ENCODE data around the gene FADS6. TPM values are rescaled to one million over a fixed set of nuclear protein-coding genes. Genes with fewer than 3 reads are reported as not detected.

FADS6 gene
- not detected for total RNA-seq

GRCh38 chr17:74892974-74893911 lies at the start of gene FADS6:
FADS6 (minus strand) TSS chr17:74893633; CDS start chr17:74893595, 38 bp downstream.
- Mint-ChIP-seq H3K4me1 (peaks cover 2% of the 10 kb centered on the region), H3K9me3 (no peaks in the 10 kb centered on the region), H3K4me3 (no peak within 1 kb of the TSS), H3K27ac (no peak within 1 kb of the TSS), H3K27me3 (peaks cover 55% of the 10 kb centered on the region), H3K36me3 (ENCODE audit: low read depth) (no peaks in the 10 kb centered on the region)
- ChIA-PET CTCF (no interaction called here), POLR2A (interaction anchor here (1.0 kb wide), 1 partner anchor 20 kb away, joined by 4 read pairs; the partner anchor contains the start of gene FDXR)
- no peak for DNase-seq

GRCh38 chr17:74941128-74941725 lies 47.8 kb upstream of the FADS6 start:
- peaks cover 50% of the 10 kb centered on the region for H3K27me3 Mint-ChIP-seq
- H3K36me3 Mint-ChIP-seq (ENCODE audit: low read depth): no peaks in the 10 kb centered on the region
- no peaks in the 10 kb centered on the region for H3K9me3 Mint-ChIP-seq
- no peak overlapping the region for H3K4me3 Mint-ChIP-seq
- POLR2A ChIA-PET: no interaction called here
- CTCF ChIA-PET: no interaction called here
- no peak for DNase-seq
- H3K4me1 Mint-ChIP-seq: no peaks in the 10 kb centered on the region
- no peak overlapping the region for H3K27ac Mint-ChIP-seq

GRCh38 chr17:74939534-74939933 lies 46.1 kb upstream of the FADS6 start:
- Mint-ChIP-seq H3K27me3 (peaks cover 54% of the 10 kb centered on the region), H3K36me3 (ENCODE audit: low read depth) (no peaks in the 10 kb centered on the region), H3K9me3 (no peaks in the 10 kb centered on the region), H3K4me3 (no peak overlapping the region), H3K4me1 (no peaks in the 10 kb centered on the region), H3K27ac (no peak overlapping the region)
- POLR2A ChIA-PET: no interaction called here
- CTCF ChIA-PET: interaction anchor here (0.6 to 1.3 kb wide), 2 partner anchors 78 to 148 kb away, joined by 3 to 5 read pairs; no protein-coding TSS in a partner anchor
- no peak for DNase-seq

GRCh38 chr17:74938194-74938950 lies 44.9 kb upstream of the FADS6 start:
- H3K27me3 Mint-ChIP-seq: peaks cover 55% of the 10 kb centered on the region
- H3K4me3 Mint-ChIP-seq: no peak overlapping the region
- no peak overlapping the region for H3K27ac Mint-ChIP-seq
- no peaks in the 10 kb centered on the region for H3K9me3 Mint-ChIP-seq
- ChIA-PET CTCF (interaction anchor here (0.9 kb wide), 1 partner anchor 22 kb away, joined by 3 read pairs; no protein-coding TSS in a partner anchor), POLR2A (no interaction called here)
- H3K36me3 Mint-ChIP-seq (ENCODE audit: low read depth): no peaks in the 10 kb centered on the region
- DNase-seq: no peak
- H3K4me1 Mint-ChIP-seq: no peaks in the 10 kb centered on the region

GRCh38 chr17:74937064-74938051 lies 43.9 kb upstream of the FADS6 start:
- Mint-ChIP-seq H3K27ac (no peak overlapping the region), H3K27me3 (peaks cover 61% of the 10 kb centered on the region), H3K9me3 (no peaks in the 10 kb centered on the region), H3K4me1 (no peaks in the 10 kb centered on the region), H3K36me3 (ENCODE audit: low read depth) (no peaks in the 10 kb centered on the region), H3K4me3 (no peak overlapping the region)
- ChIA-PET CTCF (interaction anchor here (0.7 to 1.3 kb wide), 2 partner anchors 12 to 24 kb away, joined by 3 to 4 read pairs; no protein-coding TSS in a partner anchor), POLR2A (no interaction called here)
- no peak for DNase-seq

- Mint-ChIP-seq H3K27me3 (peaks cover 64% of the 10 kb centered on the region), H3K9me3 (no peaks in the 10 kb centered on the region), H3K27ac (no peak overlapping the region), H3K4me1 (no peaks in the 10 kb centered on the region), H3K36me3 (ENCODE audit: low read depth) (no peaks in the 10 kb centered on the region), H3K4me3 (no peak overlapping the region)
- ChIA-PET CTCF (interaction anchor here (0.7 to 1.3 kb wide), 2 partner anchors 11 to 25 kb away, joined by 3 to 4 read pairs; no protein-coding TSS in a partner anchor), POLR2A (no interaction called here)
- no peak for DNase-seq
Observed at GRCh38 chr17:74936470-74936799, 43.0 kb upstream of the FADS6 start.

GRCh38 chr17:74935585-74936469 lies 42.4 kb upstream of the FADS6 start, which contains the start of gene OTOP3:
OTOP3 (plus strand) TSS chr17:74935898; CDS start chr17:74935922, 24 bp downstream.
- CTCF ChIA-PET: no interaction called here
- Mint-ChIP-seq H3K27ac (no peak within 1 kb of the TSS), H3K9me3 (no peaks in the 10 kb centered on the region), H3K4me1 (no peaks in the 10 kb centered on the region), H3K27me3 (peaks cover 68% of the 10 kb centered on the region), H3K36me3 (ENCODE audit: low read depth) (no peaks in the 10 kb centered on the region), H3K4me3 (no peak within 1 kb of the TSS)
- POLR2A ChIA-PET: no interaction called here
- no peak for DNase-seq

- no peak for DNase-seq
- CTCF ChIA-PET: no interaction called here
- peaks cover 73% of the 10 kb centered on the region for H3K27me3 Mint-ChIP-seq
- no peak overlapping the region for H3K4me3 Mint-ChIP-seq
- no peaks in the 10 kb centered on the region for H3K9me3 Mint-ChIP-seq
- POLR2A ChIA-PET: no interaction called here
- H3K36me3 Mint-ChIP-seq (ENCODE audit: low read depth): no peaks in the 10 kb centered on the region
- no peak overlapping the region for H3K27ac Mint-ChIP-seq
- H3K4me1 Mint-ChIP-seq: no peaks in the 10 kb centered on the region
Observed at GRCh38 chr17:74935048-74935447, 41.6 kb upstream of the FADS6 start.

- Mint-ChIP-seq H3K9me3 (no peaks in the 10 kb centered on the region), H3K4me3 (no peak overlapping the region), H3K27me3 (peaks cover 69% of the 10 kb centered on the region), H3K4me1 (no peaks in the 10 kb centered on the region), H3K36me3 (ENCODE audit: low read depth) (no peaks in the 10 kb centered on the region), H3K27ac (no peak overlapping the region)
- DNase-seq: no peak
- POLR2A ChIA-PET: no interaction called here
- CTCF ChIA-PET: no interaction called here
Observed at GRCh38 chr17:74930535-74931036, 37.2 kb upstream of the FADS6 start.

GRCh38 chr17:74928786-74929185 lies 35.4 kb upstream of the FADS6 start:
- no peak overlapping the region for H3K27ac Mint-ChIP-seq
- CTCF ChIA-PET: interaction anchor here (0.7 kb wide), 1 partner anchor 33 kb away, joined by 3 read pairs; no protein-coding TSS in a partner anchor
- POLR2A ChIA-PET: no interaction called here
- no peak for DNase-seq
- H3K27me3 Mint-ChIP-seq: peaks cover 68% of the 10 kb centered on the region
- peaks cover 3% of the 10 kb centered on the region for H3K4me1 Mint-ChIP-seq
- H3K9me3 Mint-ChIP-seq: no peaks in the 10 kb centered on the region
- no peaks in the 10 kb centered on the region for H3K36me3 Mint-ChIP-seq (ENCODE audit: low read depth)
- no peak overlapping the region for H3K4me3 Mint-ChIP-seq

GRCh38 chr17:74925242-74925641 lies 31.8 kb upstream of the FADS6 start:
- no peaks in the 10 kb centered on the region for H3K9me3 Mint-ChIP-seq
- H3K27me3 Mint-ChIP-seq: peaks cover 59% of the 10 kb centered on the region
- H3K27ac Mint-ChIP-seq: no peak overlapping the region
- no peak for DNase-seq
- ChIA-PET CTCF (interaction anchor here (1.0 to 3.5 kb wide), 4 partner anchors 12 to 36 kb away, joined by 3 to 20 read pairs (median 5); no protein-coding TSS in a partner anchor), POLR2A (interaction anchor here (0.7 kb wide), 1 partner anchor 33 kb away, joined by 3 read pairs; no protein-coding TSS in a partner anchor)
- no peak overlapping the region for H3K4me3 Mint-ChIP-seq
- H3K4me1 Mint-ChIP-seq: peaks cover 3% of the 10 kb centered on the region
- no peaks in the 10 kb centered on the region for H3K36me3 Mint-ChIP-seq (ENCODE audit: low read depth)
